ENCODE measurements around the gene OR51T1. TPM values are rescaled to one million over a fixed set of nuclear protein-coding genes. Genes with fewer than 3 reads are reported as not detected.

OR51T1 gene
- total RNA-seq, 1 experiment from 2014 or later = not detected

GRCh38 chr11:4886186-4886585 lies 4.5 kb downstream of the OR51T1 start:
- no CpG with 5 or more reads among the region's 3 CpGs for WGBS (ENCODE audit: extremely low coverage, insufficient read length, low lambda C conversion rate)

More at GRCh38 chr11:4886186-4886585, 4.5 kb downstream of the OR51T1 start:
- H3K23me2 ChIP-seq (ENCODE audit: insufficient read length, low read depth, low read length, poor library complexity, severe bottlenecking) = no peaks in the 10 kb centered on the region
- H2AFZ ChIP-seq (ENCODE audit: low read length) = no peak overlapping the region
- no peaks in the 10 kb centered on the region for H3K79me1 ChIP-seq (ENCODE audit: insufficient read depth, low read depth, low read length, poor library complexity, severe bottlenecking)
- no peak overlapping the region for H4K8ac ChIP-seq (replicated peaks; ENCODE audit: insufficient read length, low read depth, low read length)
- DNase-seq = no peak
- no peak overlapping the region for H3K56ac ChIP-seq (ENCODE audit: insufficient read length, low read depth, low read length)
- H3K79me2 ChIP-seq (ENCODE audit: insufficient read depth, low read length) = no peaks in the 10 kb centered on the region
- no peak overlapping the region for H3T11ph ChIP-seq (ENCODE audit: low read length)
- no peak overlapping the region for H3K23ac ChIP-seq (ENCODE audit: insufficient read length, low read depth, low read length)
- H3K36me3 Mint-ChIP-seq (ENCODE audit: insufficient read depth in 1 of 3, low read depth in 3 of 3) = no peaks in the 10 kb centered on the region
- H2BK12ac ChIP-seq (ENCODE audit: insufficient read length, low read depth, low read length) = no peak overlapping the region
- H3K4me1 ChIP-seq (ENCODE audit: insufficient read depth, low read length) = no peaks in the 10 kb centered on the region
- no peak overlapping the region for H2AK5ac ChIP-seq (ENCODE audit: insufficient read length, low read length)
- no peak overlapping the region for H3K4me3 Mint-ChIP-seq
- H3K9ac ChIP-seq (ENCODE audit: extremely low read depth, insufficient read length, low read length) = no peak overlapping the region
- H3K18ac ChIP-seq (ENCODE audit: insufficient read length, low read depth, low read length) = no peak overlapping the region
- H3K27me3 Mint-ChIP-seq (ENCODE audit: low read depth) = no peaks in the 10 kb centered on the region
- H2BK5ac ChIP-seq (ENCODE audit: insufficient read length, low read length) = no peak overlapping the region
- H4K20me1 ChIP-seq (ENCODE audit: control insufficient read depth, insufficient read depth, insufficient read length) = no peaks in the 10 kb centered on the region
- no peak overlapping the region for H2BK120ac ChIP-seq (ENCODE audit: low read depth, low read length, poor library complexity, severe bottlenecking)
- H2BK20ac ChIP-seq (ENCODE audit: low read depth, low read length, poor library complexity, severe bottlenecking) = no peak overlapping the region
- no peak overlapping the region for H3K4me2 ChIP-seq (ENCODE audit: insufficient read depth, insufficient read length, low read length)
- H3K27me3 ChIP-seq (ENCODE audit: insufficient read depth, low read length) = no peaks in the 10 kb centered on the region
- no peak overlapping the region for H2BK15ac ChIP-seq (ENCODE audit: low read depth, low read length)
- no peak overlapping the region for H3K27ac Mint-ChIP-seq
- H3K4me1 Mint-ChIP-seq = no peaks in the 10 kb centered on the region
- H3K4ac ChIP-seq (ENCODE audit: low read depth, low read length) = no peak overlapping the region
- no peak for TF ChIP-seq CTCF (conservative IDR thresholded peaks at IDR 0.05)
- no peak overlapping the region for H3K27ac ChIP-seq (ENCODE audit: insufficient read length, low read depth, low read length)
- no peaks in the 10 kb centered on the region for H3K9me3 ChIP-seq (ENCODE audit: control insufficient read depth, low read depth, low read length)
- no peak overlapping the region for H4K91ac ChIP-seq (ENCODE audit: insufficient read length, low read depth, low read length)
- no peaks in the 10 kb centered on the region for H3K9me3 Mint-ChIP-seq
- H3K14ac ChIP-seq (ENCODE audit: insufficient read depth, low read length) = no peak overlapping the region
- H4K5ac ChIP-seq (ENCODE audit: insufficient read length, low read depth, low read length) = no peak overlapping the region
